Upper lobe of left lung (tissue), 4 donors: ENCODE data around the gene CDYL.

Experiments used
- EP300 ChIP-seq, 4 donors: sonication (generic); formaldehyde crosslinking; IDR thresholded peaks; one replicate each; pipeline ENCODE4 v1.5.1; 2017; ENCODE audit warnings: antibody characterized with exemption in 4 of 4, control low read depth in 2 of 4
- POLR2A ChIP-seq, 4 donors: fragments of 450-650 bp; IDR thresholded peaks; one replicate each; pipeline ENCODE4 v1.5.1; 2016 to 2017; ENCODE audit warnings: antibody characterized with exemption in 4 of 4, mild to moderate bottlenecking in 2 of 4
- POLR2AphosphoS5 ChIP-seq, 2 donors: sonication (generic); formaldehyde crosslinking; IDR thresholded peaks; one replicate each; pipeline ENCODE4 v1.5.1; 2017; ENCODE audit warnings: antibody characterized with exemption in 2 of 2
- TF ChIP-seq, protein P1 (sequence below), 6 experiments: fragments of 450-650 bp in 4 of 6; fragments of 200-600 bp in 2 of 6; sonication (generic) in 2 of 6; IDR thresholded peaks; one replicate each; pipeline ENCODE4 v1.5.1; 2016 to 2019; ENCODE audit warnings: antibody characterized with exemption in 6 of 6

- TF ChIP-seq, protein P1, sequence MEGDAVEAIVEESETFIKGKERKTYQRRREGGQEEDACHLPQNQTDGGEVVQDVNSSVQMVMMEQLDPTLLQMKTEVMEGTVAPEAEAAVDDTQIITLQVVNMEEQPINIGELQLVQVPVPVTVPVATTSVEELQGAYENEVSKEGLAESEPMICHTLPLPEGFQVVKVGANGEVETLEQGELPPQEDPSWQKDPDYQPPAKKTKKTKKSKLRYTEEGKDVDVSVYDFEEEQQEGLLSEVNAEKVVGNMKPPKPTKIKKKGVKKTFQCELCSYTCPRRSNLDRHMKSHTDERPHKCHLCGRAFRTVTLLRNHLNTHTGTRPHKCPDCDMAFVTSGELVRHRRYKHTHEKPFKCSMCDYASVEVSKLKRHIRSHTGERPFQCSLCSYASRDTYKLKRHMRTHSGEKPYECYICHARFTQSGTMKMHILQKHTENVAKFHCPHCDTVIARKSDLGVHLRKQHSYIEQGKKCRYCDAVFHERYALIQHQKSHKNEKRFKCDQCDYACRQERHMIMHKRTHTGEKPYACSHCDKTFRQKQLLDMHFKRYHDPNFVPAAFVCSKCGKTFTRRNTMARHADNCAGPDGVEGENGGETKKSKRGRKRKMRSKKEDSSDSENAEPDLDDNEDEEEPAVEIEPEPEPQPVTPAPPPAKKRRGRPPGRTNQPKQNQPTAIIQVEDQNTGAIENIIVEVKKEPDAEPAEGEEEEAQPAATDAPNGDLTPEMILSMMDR (IDR thresholded peaks at IDR 0.05) = no peak
- TF ChIP-seq EP300 (IDR thresholded peaks at IDR 0.05) (no peak), POLR2A (IDR thresholded peaks at IDR 0.05) (no peak), POLR2AphosphoS5 (IDR thresholded peaks at IDR 0.05) (no peak)
Measured at GRCh38 chr6:4853782-4854511, 77.7 kb downstream of the CDYL start.
